ENCODE measurements around the gene ZCCHC4.

The ZCCHC4 gene

DNA sequence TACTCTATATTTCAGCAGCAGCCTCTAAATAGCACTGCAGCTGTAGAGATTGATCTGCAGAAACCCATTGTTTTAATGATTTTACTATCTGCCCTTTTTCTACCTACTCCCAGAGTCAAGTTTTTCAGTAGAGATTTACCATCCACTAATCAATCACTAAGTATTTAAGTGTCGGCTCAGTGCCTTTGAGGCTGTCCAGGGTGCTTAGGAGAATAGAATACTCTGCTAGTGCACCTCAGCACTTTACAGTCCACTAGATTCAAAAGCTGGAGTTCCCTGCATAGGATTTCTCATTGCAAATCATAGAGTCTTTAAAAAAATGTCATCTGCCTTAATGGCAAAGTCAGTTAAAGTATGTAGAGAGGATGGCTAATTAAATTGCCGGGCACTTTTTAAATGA lies 34.9 kb downstream of the ZCCHC4 start:
- TF ChIP-seq SIN3A (IDR thresholded peaks at IDR 0.05; ENCODE audit: borderline replicate concordance, insufficient read depth, low read length) (no peak), POLR2AphosphoS5 (IDR thresholded peaks at IDR 0.05; ENCODE audit: low read depth, low read length) (no peak)
- TF ChIP-seq, protein P1, sequence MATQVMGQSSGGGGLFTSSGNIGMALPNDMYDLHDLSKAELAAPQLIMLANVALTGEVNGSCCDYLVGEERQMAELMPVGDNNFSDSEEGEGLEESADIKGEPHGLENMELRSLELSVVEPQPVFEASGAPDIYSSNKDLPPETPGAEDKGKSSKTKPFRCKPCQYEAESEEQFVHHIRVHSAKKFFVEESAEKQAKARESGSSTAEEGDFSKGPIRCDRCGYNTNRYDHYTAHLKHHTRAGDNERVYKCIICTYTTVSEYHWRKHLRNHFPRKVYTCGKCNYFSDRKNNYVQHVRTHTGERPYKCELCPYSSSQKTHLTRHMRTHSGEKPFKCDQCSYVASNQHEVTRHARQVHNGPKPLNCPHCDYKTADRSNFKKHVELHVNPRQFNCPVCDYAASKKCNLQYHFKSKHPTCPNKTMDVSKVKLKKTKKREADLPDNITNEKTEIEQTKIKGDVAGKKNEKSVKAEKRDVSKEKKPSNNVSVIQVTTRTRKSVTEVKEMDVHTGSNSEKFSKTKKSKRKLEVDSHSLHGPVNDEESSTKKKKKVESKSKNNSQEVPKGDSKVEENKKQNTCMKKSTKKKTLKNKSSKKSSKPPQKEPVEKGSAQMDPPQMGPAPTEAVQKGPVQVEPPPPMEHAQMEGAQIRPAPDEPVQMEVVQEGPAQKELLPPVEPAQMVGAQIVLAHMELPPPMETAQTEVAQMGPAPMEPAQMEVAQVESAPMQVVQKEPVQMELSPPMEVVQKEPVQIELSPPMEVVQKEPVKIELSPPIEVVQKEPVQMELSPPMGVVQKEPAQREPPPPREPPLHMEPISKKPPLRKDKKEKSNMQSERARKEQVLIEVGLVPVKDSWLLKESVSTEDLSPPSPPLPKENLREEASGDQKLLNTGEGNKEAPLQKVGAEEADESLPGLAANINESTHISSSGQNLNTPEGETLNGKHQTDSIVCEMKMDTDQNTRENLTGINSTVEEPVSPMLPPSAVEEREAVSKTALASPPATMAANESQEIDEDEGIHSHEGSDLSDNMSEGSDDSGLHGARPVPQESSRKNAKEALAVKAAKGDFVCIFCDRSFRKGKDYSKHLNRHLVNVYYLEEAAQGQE (IDR thresholded peaks at IDR 0.05; ENCODE audit: insufficient read depth in 1 of 2, low read depth in 2 of 2, low read length in 2 of 2), result no peak

DNA sequence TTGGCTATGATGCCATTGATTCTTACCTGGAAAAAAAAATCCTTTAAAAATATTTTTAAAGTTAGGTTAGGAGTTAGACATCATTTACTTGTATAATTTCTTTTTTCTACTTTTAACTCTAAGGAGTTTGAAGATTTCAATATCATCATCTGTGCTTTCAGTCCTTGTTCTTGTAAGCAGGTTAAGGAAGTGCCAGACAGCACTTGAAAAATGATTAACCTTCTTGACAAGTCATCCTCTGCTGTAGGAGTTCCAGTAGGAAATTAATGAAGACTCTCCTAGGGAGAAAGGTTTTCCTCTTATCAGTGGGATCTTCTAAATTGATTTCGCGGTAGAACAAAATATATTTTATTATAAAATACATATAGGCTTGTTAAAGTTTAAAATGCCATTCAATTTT lies 35.4 kb downstream of the ZCCHC4 start:
- TF ChIP-seq SIN3A (IDR thresholded peaks at IDR 0.05; ENCODE audit: borderline replicate concordance, insufficient read depth, low read length), result no peak

DNA sequence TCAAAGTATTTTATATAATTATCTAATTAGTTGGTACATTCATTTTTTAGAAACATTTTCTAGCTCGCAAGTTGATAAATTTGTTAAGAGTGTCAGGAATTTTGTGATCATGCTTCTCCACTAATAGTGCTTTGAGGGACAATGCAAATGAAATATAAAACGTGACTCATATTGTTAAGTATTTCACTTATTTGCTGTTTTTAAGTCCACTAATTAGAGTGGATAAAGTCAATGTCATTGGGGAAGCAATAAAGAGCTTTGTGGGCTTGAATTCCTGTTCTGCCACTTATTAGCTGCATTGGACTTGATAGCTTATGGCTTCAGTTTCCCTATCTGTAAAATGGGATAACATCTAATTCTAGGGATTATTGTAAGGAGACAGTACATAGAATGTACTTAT lies 38.0 kb downstream of the ZCCHC4 start:
- TF ChIP-seq TAF1 (IDR thresholded peaks at IDR 0.05; ENCODE audit: borderline replicate concordance, insufficient read depth, low read length) (no peak), POLR2AphosphoS5 (IDR thresholded peaks at IDR 0.05; ENCODE audit: low read depth, low read length) (no peak)
- TF ChIP-seq, protein P1 (IDR thresholded peaks at IDR 0.05; ENCODE audit: insufficient read depth in 1 of 2, low read depth in 2 of 2, low read length in 2 of 2), result no peak

DNA sequence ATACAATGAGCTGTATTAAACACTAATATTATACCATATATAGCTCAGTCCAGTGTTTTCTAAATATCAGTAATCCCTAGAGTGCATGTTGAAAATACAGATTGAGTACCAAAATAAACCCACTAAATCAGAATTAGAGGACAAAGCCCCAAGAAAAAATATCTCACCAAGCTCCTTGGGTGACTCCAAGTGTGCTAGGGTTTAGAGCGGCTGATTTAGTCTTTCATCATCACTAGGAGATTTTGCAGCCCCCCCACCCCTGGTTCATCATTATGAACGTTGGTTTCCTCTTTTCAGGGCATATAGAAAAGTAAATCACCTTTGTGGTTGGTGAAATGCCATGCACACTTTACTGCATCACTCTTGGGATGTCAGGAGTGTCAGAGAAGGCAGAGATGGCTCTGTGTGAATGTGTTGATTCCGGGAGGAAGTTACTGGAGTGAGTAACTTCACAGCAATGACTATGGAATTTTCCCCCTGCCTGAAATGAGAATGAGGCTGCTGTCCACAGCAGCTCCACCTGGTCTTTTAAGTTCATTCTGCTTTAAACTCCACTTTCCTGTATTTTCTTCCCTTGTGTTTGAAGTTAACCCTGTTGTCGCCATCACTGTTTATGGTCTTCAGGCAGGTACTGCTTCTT lies 39.3 kb downstream of the ZCCHC4 start:
- TF ChIP-seq TAF1 (IDR thresholded peaks at IDR 0.05; ENCODE audit: borderline replicate concordance, insufficient read depth, low read length) (no peak), FOXP2 (optimal IDR thresholded peaks at IDR 0.05; ENCODE audit: borderline replicate concordance, extremely low read depth, extremely low read length, insufficient read depth) (no peak), SIN3A (IDR thresholded peaks at IDR 0.05; ENCODE audit: borderline replicate concordance, insufficient read depth, low read length) (no peak), POLR2AphosphoS5 (IDR thresholded peaks at IDR 0.05; ENCODE audit: low read depth, low read length) (no peak)
- TF ChIP-seq, protein P1 (IDR thresholded peaks at IDR 0.05; ENCODE audit: insufficient read depth in 1 of 2, low read depth in 2 of 2, low read length in 2 of 2), result no peak

DNA sequence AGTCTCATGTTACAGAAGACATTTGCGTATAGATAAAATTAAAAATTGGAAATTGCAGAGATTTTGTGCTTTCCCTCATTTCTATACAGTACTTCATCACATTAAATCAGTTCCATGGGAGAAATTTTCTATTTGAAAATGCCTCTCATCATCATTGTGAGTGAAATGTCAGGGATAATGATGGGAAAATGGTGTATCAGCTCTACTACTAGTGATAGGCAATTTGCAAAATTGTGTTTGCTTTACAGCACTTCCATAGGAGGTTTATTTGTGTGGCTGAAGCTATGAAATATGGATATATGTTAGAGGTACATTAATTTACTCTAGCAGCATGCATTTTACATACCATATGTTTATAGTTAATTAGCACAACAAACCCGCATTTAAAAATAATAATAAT lies 43.5 kb downstream of the ZCCHC4 start:
- TF ChIP-seq TAF1 (IDR thresholded peaks at IDR 0.05; ENCODE audit: borderline replicate concordance, insufficient read depth, low read length), result no peak
- TF ChIP-seq POLR2AphosphoS5 (IDR thresholded peaks at IDR 0.05; ENCODE audit: low read depth, low read length), result no peak
- no peak for TF ChIP-seq SIN3A (IDR thresholded peaks at IDR 0.05; ENCODE audit: borderline replicate concordance, insufficient read depth, low read length)

DNA sequence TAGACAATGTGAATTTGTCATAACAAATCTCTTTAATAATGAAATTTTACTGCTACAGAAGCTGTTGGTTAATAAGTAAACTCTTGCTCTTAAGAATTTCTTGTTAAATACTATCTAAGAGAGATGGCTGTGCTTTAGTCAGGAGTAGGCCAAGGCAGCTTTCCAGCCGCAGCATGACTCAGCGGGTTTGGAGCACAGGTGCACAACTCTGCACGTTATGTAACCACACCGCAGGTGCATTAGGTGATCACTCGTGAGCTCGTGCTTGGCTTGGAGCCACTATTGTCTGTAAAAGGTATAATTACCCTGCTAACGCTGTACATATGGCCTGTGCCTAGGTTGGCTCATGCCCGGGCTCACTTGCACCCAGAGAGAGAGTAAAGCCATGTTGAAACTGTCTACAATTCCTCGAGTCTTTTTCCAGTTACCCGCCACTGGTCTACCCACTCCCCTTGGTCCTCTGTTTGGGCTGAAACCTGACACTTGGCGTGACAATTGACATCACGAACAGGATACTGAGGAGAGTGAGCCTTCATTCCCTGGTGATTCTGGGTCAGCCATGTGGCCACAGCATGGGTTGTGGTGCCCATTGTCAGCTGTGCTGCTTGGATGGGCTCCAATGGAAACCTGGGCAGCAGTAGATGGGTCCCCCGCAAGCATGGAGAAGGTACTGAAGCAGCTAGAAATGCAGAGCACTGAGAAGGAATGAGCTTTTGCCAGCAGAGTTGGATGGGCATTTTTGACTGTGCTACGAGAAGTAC lies 46.1 kb downstream of the ZCCHC4 start:
- TF ChIP-seq TAF1 (IDR thresholded peaks at IDR 0.05; ENCODE audit: borderline replicate concordance, insufficient read depth, low read length) (no peak), FOXP2 (optimal IDR thresholded peaks at IDR 0.05; ENCODE audit: borderline replicate concordance, extremely low read depth, extremely low read length, insufficient read depth) (no peak), POLR2AphosphoS5 (IDR thresholded peaks at IDR 0.05; ENCODE audit: low read depth, low read length) (no peak), SIN3A (IDR thresholded peaks at IDR 0.05; ENCODE audit: borderline replicate concordance, insufficient read depth, low read length) (no peak)
- TF ChIP-seq, protein P1 (IDR thresholded peaks at IDR 0.05; ENCODE audit: insufficient read depth in 1 of 2, low read depth in 2 of 2, low read length in 2 of 2), result no peak
